ENCODE results near the gene FOXM1. TPM values are rescaled to one million over a fixed set of nuclear protein-coding genes. Genes with fewer than 3 reads are reported as not detected.
A peak's percentile ranks its signal among the peaks of the same experiment; 100 is the strongest.
"Not testable (repeated sequence)": the region's sequence is repeated elsewhere in the genome, so short reads cannot be mapped to it uniquely, and the experiment has no call there.

Gene FOXM1
- total RNA-seq, 1 experiment from 2014 or later: 18.1 TPM

DNA sequence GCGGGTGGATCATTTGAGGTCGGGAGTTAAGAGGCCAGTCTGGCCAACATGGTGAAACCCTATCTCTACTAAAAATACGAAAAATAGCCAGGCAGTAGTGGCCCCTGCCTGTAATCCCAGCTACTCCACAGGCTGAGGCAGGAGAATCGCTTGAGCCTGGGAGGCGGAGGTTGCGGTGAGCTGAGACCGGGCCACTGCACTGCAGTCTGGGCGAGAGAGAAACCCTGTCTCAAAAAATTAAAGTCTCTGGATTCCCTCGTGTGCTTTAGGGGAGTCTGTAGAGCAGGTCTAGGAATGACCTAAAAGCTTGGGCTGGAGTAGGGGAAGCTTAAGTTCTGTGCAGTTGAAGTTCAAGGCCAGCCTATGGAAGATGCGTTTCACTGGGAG, 13.0 kb upstream of the FOXM1 start:
- in situ Hi-C loops (cut with HindIII; ENCODE audit: low pct_unique_long_range_greater_than_20kb, low sequenced_read_pairs): no loop called here
- no peak for DNase-seq (ENCODE audit: low read depth)

DNA sequence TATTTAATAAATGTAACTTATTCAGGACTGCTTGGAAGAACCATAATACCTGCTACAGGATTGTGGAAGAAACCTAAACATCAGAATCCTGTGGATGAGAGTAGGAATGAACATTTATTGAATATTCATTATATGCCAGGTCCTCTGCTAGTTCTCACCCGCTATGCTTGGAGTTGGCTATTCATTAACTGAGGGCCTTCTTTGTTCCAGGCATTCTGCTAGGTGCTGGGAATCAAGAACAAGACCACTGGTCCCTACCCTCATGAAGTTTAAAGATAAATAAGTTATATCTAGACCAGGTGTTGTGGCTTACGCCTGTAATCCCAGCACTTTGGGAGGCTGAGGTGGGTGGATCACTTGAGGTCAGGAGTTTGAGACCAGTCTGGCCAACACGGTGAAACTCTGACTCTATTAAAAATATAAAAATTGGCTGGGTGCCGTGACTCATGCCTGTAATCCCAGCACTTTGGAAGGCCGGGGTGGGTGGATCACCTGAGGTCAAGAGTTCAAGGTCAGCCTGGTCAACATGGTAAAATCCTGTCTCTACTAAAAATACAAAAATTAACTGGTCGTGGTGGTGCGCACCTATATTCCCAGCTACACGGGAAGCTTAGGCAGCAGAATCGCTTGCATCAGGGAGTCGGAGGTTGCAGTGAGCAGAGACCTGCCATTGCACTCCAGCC, 9.9 kb upstream of the FOXM1 start:
- DNase-seq (ENCODE audit: low read depth): no peak
- in situ Hi-C loops (cut with HindIII; ENCODE audit: low pct_unique_long_range_greater_than_20kb, low sequenced_read_pairs): no loop called here

DNA sequence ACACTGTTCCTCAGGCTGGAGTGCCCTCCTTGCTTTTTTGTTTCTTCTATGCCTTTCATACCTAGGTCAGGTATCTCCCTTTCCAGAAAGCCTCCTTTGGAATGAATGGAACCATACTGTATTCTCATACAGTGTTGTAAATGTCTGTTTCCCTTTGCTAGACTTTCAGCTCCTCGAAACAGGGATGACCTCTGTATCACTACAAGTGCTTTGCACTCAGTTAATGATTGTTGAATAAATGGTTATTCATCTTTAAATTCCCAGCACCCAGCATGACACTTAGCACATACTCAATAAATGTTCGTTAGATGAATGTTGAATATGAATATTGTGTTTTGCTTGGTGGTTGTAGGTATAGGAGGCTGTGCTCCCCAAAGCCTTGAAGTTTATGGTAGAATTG, 7.8 kb upstream of the FOXM1 start:
- DNase-seq (ENCODE audit: low read depth): peak; percentile 33
- in situ Hi-C loops (cut with HindIII; ENCODE audit: low pct_unique_long_range_greater_than_20kb, low sequenced_read_pairs): no loop called here

DNA sequence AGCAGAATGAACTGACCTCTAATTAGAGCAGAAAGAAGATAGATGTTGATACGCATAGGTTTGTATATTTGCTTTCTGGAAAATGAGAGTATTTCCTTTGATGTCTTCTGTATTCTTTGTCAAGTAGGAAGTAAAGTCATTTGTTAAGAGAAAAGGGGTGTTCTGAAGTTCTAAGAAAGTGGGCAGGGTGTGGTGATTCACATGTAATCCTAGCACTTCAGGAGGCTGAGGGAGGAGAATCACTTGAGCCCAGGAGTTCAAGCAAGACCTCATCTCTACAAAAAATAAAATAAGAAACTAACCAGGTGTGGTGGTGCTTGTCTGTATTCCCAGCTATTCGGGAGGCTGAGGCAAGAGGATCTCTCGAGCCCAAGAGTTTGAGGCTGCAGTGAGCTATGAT, 2.9 kb upstream of the FOXM1 start:
- in situ Hi-C loops (cut with HindIII; ENCODE audit: low pct_unique_long_range_greater_than_20kb, low sequenced_read_pairs): no loop called here
- no peak for DNase-seq (ENCODE audit: low read depth)

DNA sequence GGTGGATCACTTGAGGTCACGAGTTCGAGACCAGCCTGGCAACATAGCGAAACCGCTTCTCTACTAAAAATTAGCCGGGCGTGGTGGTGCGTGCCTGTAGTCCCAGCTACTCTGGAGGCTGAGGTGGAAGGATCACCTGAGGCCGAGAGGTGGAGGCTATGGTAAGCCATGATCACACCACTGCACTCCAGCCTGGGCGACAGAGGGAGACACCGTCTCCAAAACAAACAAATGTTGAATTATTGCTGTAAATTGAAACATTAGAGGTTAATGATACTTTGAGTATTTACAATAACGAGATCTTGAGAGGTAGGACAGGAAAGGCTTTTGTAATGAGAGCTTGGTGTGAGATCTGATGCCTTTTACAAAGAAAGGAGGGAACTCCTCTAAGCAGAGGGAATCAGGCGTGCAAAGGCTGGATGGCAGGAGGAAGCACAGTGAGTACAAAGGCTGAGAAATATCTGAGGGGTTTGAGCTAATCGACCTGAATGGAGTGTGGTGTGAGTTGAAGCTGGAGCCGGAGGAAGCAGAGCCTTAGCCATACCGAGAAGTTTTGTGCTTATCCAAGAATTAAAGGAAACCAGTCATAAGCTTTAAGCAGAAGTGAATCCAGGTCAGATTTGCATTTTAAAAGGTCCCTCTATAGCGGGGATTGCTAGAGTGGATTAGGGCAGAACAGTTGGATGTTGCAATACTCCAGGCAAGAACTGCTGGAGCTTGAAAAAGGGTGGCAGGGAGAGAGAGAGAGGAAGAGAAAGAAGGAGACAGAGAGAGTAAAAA, 1.2 kb upstream of the FOXM1 start:
- in situ Hi-C loops (cut with HindIII; ENCODE audit: low pct_unique_long_range_greater_than_20kb, low sequenced_read_pairs): no loop called here
- DNase-seq (ENCODE audit: low read depth): peak; percentile 50

DNA sequence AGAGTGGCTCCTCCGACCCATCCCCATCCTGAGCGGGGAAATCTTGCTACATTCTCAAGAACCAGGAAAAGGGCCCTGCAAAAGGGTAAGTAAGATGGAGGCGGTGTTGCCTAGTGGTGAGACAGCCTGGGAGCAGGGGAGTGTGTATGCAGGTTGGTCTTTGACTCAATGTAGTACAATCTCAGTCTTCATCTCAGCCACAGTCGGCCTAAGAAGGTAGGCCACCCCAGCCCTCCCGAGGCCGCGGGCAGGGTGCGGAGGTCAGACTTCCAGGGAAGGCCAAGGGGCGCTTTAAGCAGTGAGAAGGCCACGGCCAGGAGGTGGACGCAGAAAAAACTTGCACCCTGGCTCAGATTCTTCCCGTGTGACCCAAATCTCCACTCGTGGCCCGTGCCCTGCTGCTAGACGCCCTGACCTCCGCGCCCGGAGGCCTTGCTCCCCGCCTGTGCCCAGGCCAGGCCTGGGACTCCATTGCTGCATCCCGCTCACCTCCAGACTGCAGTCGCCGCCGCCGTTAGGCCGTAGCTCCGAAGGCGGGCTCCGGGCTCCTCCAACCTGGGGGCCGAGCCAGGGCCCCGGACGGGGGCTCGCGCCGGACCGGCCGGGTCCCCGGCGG, 435 bp downstream of the FOXM1 start:
- DNase-seq (ENCODE audit: low read depth): peak; percentile 66
- in situ Hi-C loops (cut with HindIII; ENCODE audit: low pct_unique_long_range_greater_than_20kb, low sequenced_read_pairs): no loop called here

DNA sequence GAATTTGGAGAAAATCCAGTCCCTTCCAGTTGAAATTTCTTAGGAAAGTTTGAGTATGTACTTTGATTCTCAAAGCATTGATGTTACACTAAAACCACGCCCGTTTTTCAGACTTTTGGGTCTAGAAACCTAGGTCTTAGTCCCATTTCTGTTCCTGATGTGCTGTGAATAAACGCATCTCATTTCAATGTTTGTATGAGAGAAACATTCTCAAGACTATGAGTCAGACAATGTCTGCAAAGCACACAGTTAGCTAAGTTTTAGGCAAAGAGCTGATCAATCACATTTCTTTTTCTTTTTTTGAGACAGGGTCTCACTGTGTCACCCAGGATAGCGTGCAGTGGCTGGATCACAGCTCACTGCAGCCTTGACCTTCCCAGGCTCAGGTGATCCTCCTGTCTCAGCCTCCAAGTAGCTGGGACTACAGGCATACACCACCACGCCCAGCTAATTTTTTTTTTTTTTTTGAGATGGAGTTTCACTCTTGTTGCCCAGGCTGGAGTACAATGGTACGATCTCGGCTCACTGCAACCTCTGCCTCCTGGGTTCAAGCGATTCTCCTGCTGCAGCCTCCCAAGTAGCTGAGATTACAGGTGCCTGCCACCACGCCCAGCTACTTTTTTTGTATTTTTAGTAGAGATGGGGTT, 7.9 kb downstream of the FOXM1 start:
- in situ Hi-C loops (cut with HindIII; ENCODE audit: low pct_unique_long_range_greater_than_20kb, low sequenced_read_pairs); DNase-seq (ENCODE audit: low read depth): not testable (repeated sequence)

DNA sequence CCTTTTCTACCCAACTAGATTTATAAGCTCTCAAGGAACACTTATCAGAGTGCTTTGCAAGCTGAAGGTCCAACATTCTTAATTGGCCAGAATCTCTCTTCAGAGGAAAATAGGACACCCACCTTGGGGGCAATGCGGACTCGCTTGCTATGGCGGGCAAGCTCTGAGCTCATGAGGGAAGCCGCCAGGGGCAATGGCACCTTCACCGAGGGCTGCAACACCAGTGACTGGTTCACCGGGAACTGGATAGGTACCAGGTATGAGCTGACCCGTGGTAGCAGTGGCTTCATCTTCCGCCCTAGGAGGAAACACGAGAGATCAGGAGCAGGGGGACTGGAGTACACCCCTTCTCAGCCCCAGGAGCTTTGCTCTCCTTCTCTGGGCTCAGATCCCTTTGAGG, 12.8 kb downstream of the FOXM1 start:
- in situ Hi-C loops (cut with HindIII; ENCODE audit: low pct_unique_long_range_greater_than_20kb, low sequenced_read_pairs): no loop called here
- no peak for DNase-seq (ENCODE audit: low read depth)

DNA sequence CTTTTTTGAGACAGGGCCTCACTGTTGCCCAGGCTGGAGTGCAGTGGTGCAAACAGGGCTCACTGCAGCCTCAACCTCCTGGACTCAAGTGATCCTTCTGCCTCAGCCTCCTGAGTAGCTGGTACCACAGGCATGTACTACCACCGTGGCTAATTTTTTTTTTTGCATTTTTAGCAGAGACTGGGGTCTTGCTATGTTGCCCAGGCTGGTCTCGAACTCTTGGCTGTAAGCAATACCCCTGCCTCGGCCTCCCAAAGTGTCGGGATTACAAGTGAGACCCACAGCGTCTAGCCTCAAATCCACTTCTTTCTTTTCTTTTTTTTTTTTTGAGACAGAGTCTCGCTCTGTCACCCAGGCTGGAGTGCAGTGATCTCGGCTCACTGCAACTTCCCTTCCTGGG, 13.6 kb downstream of the FOXM1 start:
- in situ Hi-C loops (cut with HindIII; ENCODE audit: low pct_unique_long_range_greater_than_20kb, low sequenced_read_pairs); DNase-seq (ENCODE audit: low read depth): not testable (repeated sequence)

DNA sequence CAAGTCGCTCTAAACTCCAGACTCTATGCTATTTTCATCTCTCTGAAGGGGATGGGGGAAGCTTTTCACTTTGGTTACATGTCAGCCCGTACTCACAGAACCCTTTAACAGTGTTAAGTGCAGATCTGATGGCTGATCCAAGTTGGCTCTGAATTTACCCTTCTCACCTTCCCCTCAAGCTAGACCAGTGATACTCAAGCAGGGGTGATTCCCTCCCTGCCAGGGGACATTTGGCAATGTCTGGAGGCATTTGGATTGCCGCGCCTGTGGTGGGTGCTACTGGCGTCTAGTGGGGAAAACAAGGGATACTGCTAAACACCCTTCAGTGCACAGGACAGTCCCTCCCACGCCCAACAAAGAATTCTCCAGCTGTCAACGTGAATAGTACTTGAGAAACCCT, 14.1 kb downstream of the FOXM1 start:
- in situ Hi-C loops (cut with HindIII; ENCODE audit: low pct_unique_long_range_greater_than_20kb, low sequenced_read_pairs): no loop called here
- no peak for DNase-seq (ENCODE audit: low read depth)

DNA sequence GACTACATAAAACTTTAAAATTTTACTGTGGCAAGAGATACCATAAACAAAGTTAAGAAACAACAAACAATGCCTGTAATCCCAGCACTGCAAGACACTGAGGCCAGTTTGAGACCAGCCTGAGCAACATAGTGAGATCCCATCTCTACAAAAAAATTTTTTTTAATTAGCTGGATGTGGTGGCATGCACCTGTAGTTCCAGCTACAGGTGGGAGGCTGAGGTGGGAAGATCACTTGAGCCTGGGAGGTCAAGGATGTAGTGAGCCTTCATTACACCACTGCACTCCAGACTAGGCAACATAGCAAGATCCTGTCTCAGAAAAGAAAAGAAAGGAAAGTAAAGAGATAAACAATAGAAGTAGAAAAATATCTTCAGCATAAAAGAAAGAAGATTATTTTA, 16.8 kb downstream of the FOXM1 start:
- DNase-seq (ENCODE audit: low read depth): no peak

DNA sequence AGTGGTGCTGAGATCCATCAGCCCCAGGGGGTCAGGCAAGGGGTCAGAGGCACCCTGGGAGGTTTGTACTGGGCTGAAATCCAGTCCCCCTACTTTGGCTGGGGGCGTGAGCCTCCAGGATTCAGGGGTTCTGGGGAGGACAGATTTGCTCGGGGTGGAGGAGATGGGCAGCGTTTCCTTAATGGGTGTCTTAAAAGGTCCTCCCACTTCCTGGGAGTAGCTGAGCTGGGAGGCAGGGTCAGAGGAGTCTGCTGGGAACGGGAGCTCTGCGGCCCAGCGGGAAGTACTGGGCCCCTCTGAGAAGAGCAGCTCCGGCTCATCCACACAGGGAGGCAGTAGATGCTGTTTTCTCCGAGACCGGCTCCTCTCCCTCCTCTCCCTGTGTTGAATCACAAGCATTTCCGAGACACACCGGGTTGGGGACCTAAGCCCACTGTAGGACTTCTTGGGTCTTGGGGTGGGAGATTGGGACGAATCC, 18.0 kb downstream of the FOXM1 start:
- DNase-seq (ENCODE audit: low read depth): no peak
- in situ Hi-C loops (cut with HindIII; ENCODE audit: low pct_unique_long_range_greater_than_20kb, low sequenced_read_pairs): no loop called here

More for the DNA sequence above, 16.8 kb downstream of the FOXM1 start:
- in situ Hi-C loops (cut with HindIII; ENCODE audit: low pct_unique_long_range_greater_than_20kb, low sequenced_read_pairs): no loop called here

DNA sequence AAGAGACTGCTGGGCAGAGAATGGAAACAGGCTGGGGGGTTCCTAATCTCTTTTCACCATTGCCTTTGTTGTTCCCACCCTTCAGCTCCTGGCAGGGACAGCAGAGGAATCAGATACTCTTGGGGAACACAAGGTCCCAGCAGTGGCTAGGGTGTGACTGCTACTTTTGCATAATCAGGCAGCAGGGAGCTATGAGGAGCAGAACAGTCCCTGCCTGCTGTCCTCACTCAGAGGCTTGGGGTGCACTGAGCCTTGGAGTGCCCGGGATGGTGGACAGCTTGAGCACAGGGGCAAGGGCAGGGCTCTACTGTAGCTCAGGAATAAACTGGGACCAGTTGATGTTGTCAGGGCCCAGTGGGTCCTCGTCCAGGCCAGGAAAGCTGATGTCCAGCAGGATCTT, 18.6 kb downstream of the FOXM1 start:
- in situ Hi-C loops (cut with HindIII; ENCODE audit: low pct_unique_long_range_greater_than_20kb, low sequenced_read_pairs): no loop called here
- no peak for DNase-seq (ENCODE audit: low read depth)

DNA sequence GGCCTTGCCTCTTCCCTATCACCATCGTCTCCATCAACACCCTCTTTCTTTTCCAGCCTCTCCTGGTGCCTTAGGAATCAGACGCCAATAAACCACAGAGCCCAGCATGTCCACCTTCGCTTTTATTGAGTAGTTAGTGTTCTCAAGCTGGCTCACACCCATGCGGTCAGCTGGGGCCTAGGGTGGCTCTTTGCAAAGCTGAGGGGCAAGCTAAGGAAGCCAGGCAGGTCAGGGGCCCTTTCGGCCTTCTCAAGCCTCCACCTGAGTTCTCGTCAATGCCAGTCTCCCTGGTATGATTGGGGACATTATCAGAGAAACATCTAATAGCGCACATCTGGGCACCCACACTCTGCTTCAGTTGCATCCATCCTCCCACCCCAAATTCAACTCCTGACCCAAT, 19.4 kb downstream of the FOXM1 start:
- no peak for DNase-seq (ENCODE audit: low read depth)
- in situ Hi-C loops (cut with HindIII; ENCODE audit: low pct_unique_long_range_greater_than_20kb, low sequenced_read_pairs): no loop called here

DNA sequence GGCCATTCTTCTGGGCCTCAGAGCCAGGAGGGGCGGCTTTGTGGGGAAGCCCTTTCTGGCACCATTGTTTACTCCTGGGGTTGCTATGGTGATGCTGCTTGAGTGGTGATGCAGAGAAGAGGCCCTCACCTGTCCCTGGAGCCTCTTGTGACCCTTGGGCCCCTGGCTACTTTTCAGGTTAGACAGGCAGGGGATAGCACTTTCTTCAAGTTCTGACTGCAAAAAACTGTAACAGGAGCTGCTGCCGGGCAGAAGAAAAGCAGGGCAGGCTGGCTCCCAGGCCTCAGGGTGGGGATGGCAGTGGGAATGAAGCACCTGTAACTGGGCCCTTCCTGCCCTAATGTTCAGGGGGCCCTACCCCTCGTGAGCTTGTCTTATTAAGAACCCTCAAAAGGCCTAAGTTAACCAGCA, 19.9 kb downstream of the FOXM1 start, which contains the start of gene TEX52:
Gene TEX52 (minus strand): TSS at position 19 of the 411 bp plus-strand sequence. CDS start 13 bp downstream, at position 6.
- in situ Hi-C loops (cut with HindIII; ENCODE audit: low pct_unique_long_range_greater_than_20kb, low sequenced_read_pairs): no loop called here
- DNase-seq (ENCODE audit: low read depth): peak; percentile 21

DNA sequence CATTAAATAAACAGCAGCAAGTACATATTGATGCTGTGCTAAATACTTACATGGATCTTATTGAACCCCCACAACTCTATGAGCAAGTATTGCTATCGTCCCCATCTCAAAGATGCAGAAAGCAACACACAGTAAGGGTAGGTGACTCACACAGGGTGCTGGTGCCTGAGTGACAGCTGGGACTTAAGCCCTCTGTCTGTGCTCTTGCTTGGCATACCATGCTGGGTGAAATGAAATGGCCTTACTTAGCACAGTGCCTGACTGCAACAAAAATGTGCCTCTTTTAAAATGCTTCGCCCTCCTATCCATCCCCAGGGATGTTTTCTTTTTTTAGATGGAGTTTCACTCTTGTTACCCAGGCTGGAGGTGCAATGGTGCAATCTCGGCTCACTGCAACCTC, 20.9 kb downstream of the FOXM1 start:
- in situ Hi-C loops (cut with HindIII; ENCODE audit: low pct_unique_long_range_greater_than_20kb, low sequenced_read_pairs): no loop called here
- no peak for DNase-seq (ENCODE audit: low read depth)

DNA sequence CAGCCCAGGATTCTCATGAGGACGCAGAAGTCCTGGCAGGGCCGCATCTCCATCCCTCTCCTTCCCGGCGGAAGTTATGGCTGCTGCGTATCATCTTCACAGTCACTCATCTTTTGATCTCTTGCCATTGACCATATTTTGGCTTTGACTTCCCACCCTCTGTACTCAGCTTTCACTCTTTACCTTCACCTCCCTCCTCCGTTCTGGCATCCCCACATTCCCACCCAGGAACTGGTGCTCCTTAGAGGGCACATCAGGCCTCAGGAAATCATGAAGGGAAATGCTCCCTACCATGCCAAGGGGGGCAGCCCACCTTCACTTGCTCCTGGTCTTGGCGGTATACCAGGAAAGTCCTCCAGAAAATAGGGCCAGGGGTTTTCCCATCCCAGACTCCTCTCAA, 21.4 kb downstream of the FOXM1 start:
- in situ Hi-C loops (cut with HindIII; ENCODE audit: low pct_unique_long_range_greater_than_20kb, low sequenced_read_pairs): no loop called here
- no peak for DNase-seq (ENCODE audit: low read depth)

DNA sequence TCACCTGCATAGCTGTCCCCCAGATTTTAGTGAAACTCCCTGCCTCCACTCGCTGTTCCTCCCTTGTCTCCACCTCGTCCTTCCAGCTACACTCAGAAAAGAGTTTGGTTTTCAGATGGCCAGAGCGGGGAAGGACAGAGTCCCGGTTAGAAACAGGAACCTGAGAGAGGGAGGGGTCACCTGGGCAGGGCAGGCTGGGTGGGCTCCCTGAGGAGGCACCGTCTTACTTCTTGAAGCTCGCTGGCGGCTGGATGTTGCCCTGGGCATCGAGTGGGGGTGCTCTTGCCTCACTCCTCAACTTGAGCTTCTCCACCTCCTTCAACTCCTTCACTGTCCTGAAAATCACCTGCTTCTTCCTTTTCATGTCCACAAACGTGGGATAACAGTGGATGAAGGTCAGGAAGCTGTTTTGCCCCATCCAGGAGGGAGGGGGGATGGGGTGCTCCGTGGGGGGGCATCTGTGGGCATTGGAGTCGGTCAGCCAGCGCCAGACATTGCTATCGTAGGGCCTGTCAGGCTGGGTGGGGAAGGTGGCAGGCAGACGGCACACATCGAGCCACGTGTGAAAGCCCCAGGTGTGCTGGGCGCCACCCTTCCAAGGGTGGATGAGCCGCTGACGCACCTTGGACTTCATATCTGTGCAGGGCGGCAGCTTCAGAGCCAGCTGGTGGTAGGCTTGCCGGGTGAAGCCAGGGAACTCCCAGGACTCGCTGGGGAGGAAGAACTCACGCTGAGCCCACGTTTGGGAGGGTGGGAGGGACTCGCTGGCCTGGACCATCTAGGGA, 22.1 kb downstream of the FOXM1 start:
- no peak for DNase-seq (ENCODE audit: low read depth)
- in situ Hi-C loops (cut with HindIII; ENCODE audit: low pct_unique_long_range_greater_than_20kb, low sequenced_read_pairs): no loop called here
